Esophagus squamous epithelium (tissue), 4 donors: ENCODE measurements around the gene OGG1.

Source experiments
- CTCF ChIP-seq, 6 experiments: fragments of 450-650 bp in 4 of 6; fragments of 200-600 bp in 2 of 6; sonication (generic) in 2 of 6; IDR thresholded peaks; one replicate each; pipeline ENCODE4 v1.5.1; 2016 to 2019; ENCODE audit warnings: antibody characterized with exemption in 6 of 6, mild to moderate bottlenecking in 4 of 6, moderate library complexity in 4 of 6
- POLR2A ChIP-seq, 4 donors: fragments of 450-650 bp; IDR thresholded peaks; one replicate each; pipeline ENCODE4 v1.6.1; 2017; ENCODE audit warnings: antibody characterized with exemption in 4 of 4, mild to moderate bottlenecking in 4 of 4, moderate library complexity in 3 of 4

- TF ChIP-seq CTCF (IDR thresholded peaks at IDR 0.05), result no peak
- TF ChIP-seq POLR2A (IDR thresholded peaks at IDR 0.05), result no peak
Observed at GRCh38 chr3:9783954-9784353, 34.2 kb downstream of the OGG1 start.
